ENCODE results near the gene ERCC3. TPM values are rescaled to one million over a fixed set of nuclear protein-coding genes. Genes with fewer than 3 reads are reported as not detected.
"Not testable (repeated sequence)": the region's sequence is repeated elsewhere in the genome, so short reads cannot be mapped to it uniquely, and the experiment has no call there.

Gene ERCC3
- total RNA-seq, 2 donors from 2014 or later = 33.5 to 43.5 TPM

- ATAC-seq = no peak
- no peak overlapping the region for H3K4me3 Mint-ChIP-seq
- peaks cover 11% of the 10 kb centered on the region for H3K36me3 Mint-ChIP-seq (ENCODE audit: low read depth)
- H3K27me3 Mint-ChIP-seq = no peaks in the 10 kb centered on the region
- peaks cover 2% of the 10 kb centered on the region for H3K4me1 Mint-ChIP-seq
- H3K27ac Mint-ChIP-seq = no peak overlapping the region
- no peaks in the 10 kb centered on the region for H3K9me3 ChIP-seq (ENCODE audit: control insufficient read depth, low read length, poor library complexity, severe bottlenecking)
- no peak for DNase-seq
These were observed 32.0 kb downstream of the ERCC3 start for GRCh38 chr2:127261804-127262406.

- Mint-ChIP-seq H3K4me3 (no peak overlapping the region), H3K36me3 (ENCODE audit: low read depth) (peaks cover 12% of the 10 kb centered on the region), H3K4me1 (peaks cover 2% of the 10 kb centered on the region), H3K27ac (no peak overlapping the region), H3K27me3 (no peaks in the 10 kb centered on the region)
- no peaks in the 10 kb centered on the region for H3K9me3 ChIP-seq (ENCODE audit: control insufficient read depth, low read length, poor library complexity, severe bottlenecking)
- no peak for DNase-seq
- no peak for ATAC-seq
These were observed 34.6 kb downstream of the ERCC3 start for GRCh38 chr2:127259355-127259754.

GRCh38 chr2:127256866-127257265 lies 37.1 kb downstream of the ERCC3 start:
- Mint-ChIP-seq H3K36me3 (ENCODE audit: low read depth) (peaks cover 12% of the 10 kb centered on the region), H3K27ac (no peak overlapping the region), H3K4me3 (no peak overlapping the region), H3K4me1 (peaks cover 2% of the 10 kb centered on the region), H3K27me3 (no peaks in the 10 kb centered on the region)
- no peaks in the 10 kb centered on the region for H3K9me3 ChIP-seq (ENCODE audit: control insufficient read depth, low read length, poor library complexity, severe bottlenecking)
- ATAC-seq (no peak), DNase-seq (no peak)

- DNase-seq = no peak
- H3K4me3 Mint-ChIP-seq = no peak overlapping the region
- H3K4me1 Mint-ChIP-seq = peaks cover 2% of the 10 kb centered on the region
- H3K27ac Mint-ChIP-seq = no peak overlapping the region
- no peaks in the 10 kb centered on the region for H3K27me3 Mint-ChIP-seq
- peaks cover 12% of the 10 kb centered on the region for H3K36me3 Mint-ChIP-seq (ENCODE audit: low read depth)
- ATAC-seq = no peak
- H3K9me3 ChIP-seq (ENCODE audit: control insufficient read depth, low read length, poor library complexity, severe bottlenecking) = no peaks in the 10 kb centered on the region
These were observed 37.6 kb downstream of the ERCC3 start for GRCh38 chr2:127256381-127256780.

- H3K36me3 Mint-ChIP-seq (ENCODE audit: low read depth) = peaks cover 12% of the 10 kb centered on the region
- peak overlapping the region; percentile 19 for H3K27ac Mint-ChIP-seq
- peaks cover 2% of the 10 kb centered on the region for H3K4me1 Mint-ChIP-seq
- no peaks in the 10 kb centered on the region for H3K9me3 ChIP-seq (ENCODE audit: control insufficient read depth, low read length, poor library complexity, severe bottlenecking)
- ATAC-seq (no peak), DNase-seq (no peak)
- no peaks in the 10 kb centered on the region for H3K27me3 Mint-ChIP-seq
- no peak overlapping the region for H3K4me3 Mint-ChIP-seq
These were observed 38.2 kb downstream of the ERCC3 start for GRCh38 chr2:127255721-127256120.

- Mint-ChIP-seq H3K36me3 (ENCODE audit: low read depth) (peaks cover 12% of the 10 kb centered on the region), H3K4me3 (no peak overlapping the region), H3K27ac (peak overlapping the region; percentile 19), H3K4me1 (peaks cover 2% of the 10 kb centered on the region), H3K27me3 (no peaks in the 10 kb centered on the region)
- DNase-seq (no peak), ATAC-seq (no peak)
- no peaks in the 10 kb centered on the region for H3K9me3 ChIP-seq (ENCODE audit: control insufficient read depth, low read length, poor library complexity, severe bottlenecking)
These were observed 38.8 kb downstream of the ERCC3 start for GRCh38 chr2:127255146-127255545.

- ATAC-seq = no peak
- H3K9me3 ChIP-seq (ENCODE audit: control insufficient read depth, low read length, poor library complexity, severe bottlenecking) = no peaks in the 10 kb centered on the region
- Mint-ChIP-seq H3K36me3 (ENCODE audit: low read depth) (peaks cover 10% of the 10 kb centered on the region), H3K4me3 (no peak overlapping the region), H3K4me1 (peaks cover 2% of the 10 kb centered on the region), H3K27ac (no peak overlapping the region), H3K27me3 (no peaks in the 10 kb centered on the region)
- no peak for DNase-seq
These were observed 39.5 kb downstream of the ERCC3 start for GRCh38 chr2:127254386-127254981.

- not testable (repeated sequence) for H3K36me3 Mint-ChIP-seq (ENCODE audit: low read depth); H3K27me3 Mint-ChIP-seq; H3K4me3 Mint-ChIP-seq
These were observed 52.8 kb downstream of the ERCC3 start for GRCh38 chr2:127241184-127241583.

GRCh38 chr2:127239395-127239794 lies 54.5 kb downstream of the ERCC3 start:
- no peak for ATAC-seq
- peaks cover 2% of the 10 kb centered on the region for H3K36me3 Mint-ChIP-seq (ENCODE audit: low read depth)
- no peak overlapping the region for H3K27ac Mint-ChIP-seq
- no peaks in the 10 kb centered on the region for H3K27me3 Mint-ChIP-seq
- no peak for DNase-seq
- no peaks in the 10 kb centered on the region for H3K4me1 Mint-ChIP-seq
- no peaks in the 10 kb centered on the region for H3K9me3 ChIP-seq (ENCODE audit: control insufficient read depth, low read length, poor library complexity, severe bottlenecking)
- no peak overlapping the region for H3K4me3 Mint-ChIP-seq

More at GRCh38 chr2:127241184-127241583, 52.8 kb downstream of the ERCC3 start:
- ATAC-seq; DNase-seq; H3K4me1 Mint-ChIP-seq; H3K27ac Mint-ChIP-seq; H3K9me3 ChIP-seq (ENCODE audit: control insufficient read depth, low read length, poor library complexity, severe bottlenecking): not testable (repeated sequence)

GRCh38 chr2:127237768-127238167 lies 56.2 kb downstream of the ERCC3 start:
- H3K9me3 ChIP-seq (ENCODE audit: control insufficient read depth, low read length, poor library complexity, severe bottlenecking); H3K4me3 Mint-ChIP-seq; H3K27me3 Mint-ChIP-seq; H3K4me1 Mint-ChIP-seq; ATAC-seq; H3K27ac Mint-ChIP-seq; DNase-seq; H3K36me3 Mint-ChIP-seq (ENCODE audit: low read depth): not testable (repeated sequence)

- ATAC-seq = no peak
- Mint-ChIP-seq H3K27ac (no peak overlapping the region), H3K36me3 (ENCODE audit: low read depth) (peaks cover 2% of the 10 kb centered on the region), H3K4me1 (no peaks in the 10 kb centered on the region), H3K4me3 (no peak overlapping the region), H3K27me3 (no peaks in the 10 kb centered on the region)
- no peaks in the 10 kb centered on the region for H3K9me3 ChIP-seq (ENCODE audit: control insufficient read depth, low read length, poor library complexity, severe bottlenecking)
- no peak for DNase-seq
These were observed 58.8 kb downstream of the ERCC3 start for GRCh38 chr2:127235082-127235702.

GRCh38 chr2:127233710-127234109 lies 60.2 kb downstream of the ERCC3 start:
- Mint-ChIP-seq H3K4me1 (no peaks in the 10 kb centered on the region), H3K4me3 (no peak overlapping the region), H3K36me3 (ENCODE audit: low read depth) (no peaks in the 10 kb centered on the region), H3K27ac (no peak overlapping the region), H3K27me3 (no peaks in the 10 kb centered on the region)
- no peaks in the 10 kb centered on the region for H3K9me3 ChIP-seq (ENCODE audit: control insufficient read depth, low read length, poor library complexity, severe bottlenecking)
- DNase-seq = no peak
- no peak for ATAC-seq

- Mint-ChIP-seq H3K27ac (no peak overlapping the region), H3K36me3 (ENCODE audit: low read depth) (peaks cover 3% of the 10 kb centered on the region), H3K4me3 (no peak overlapping the region), H3K27me3 (peaks cover 17% of the 10 kb centered on the region), H3K4me1 (peaks cover 4% of the 10 kb centered on the region)
- DNase-seq = no peak
- peaks cover 2% of the 10 kb centered on the region for H3K9me3 ChIP-seq (ENCODE audit: control insufficient read depth, low read length, poor library complexity, severe bottlenecking)
- no peak for ATAC-seq
These were observed 62.6 kb downstream of the ERCC3 start for GRCh38 chr2:127231130-127231865.
